SK-N-SH (cell line): ENCODE measurements around the gene INKA1.
"Not testable (repeated sequence)": the region's sequence is repeated elsewhere in the genome, so short reads cannot be mapped to it uniquely, and the experiment has no call there.

Experiments
- EP300 ChIP-seq, 2 experiments: IDR thresholded peaks; 2 replicates each; pipeline versions ENCODE4 v1.4.0 to v1.6.1; 2012; ENCODE audit warnings: borderline replicate concordance in 1 of 2, low read depth in 1 of 2, low read length in 1 of 2
- POLR2AphosphoS5 ChIP-seq: IDR thresholded peaks from 2 replicates; pipeline ENCODE4 v1.6.1; 2012; ENCODE audit warnings: low read depth, low read length
- RFX5 ChIP-seq: IDR thresholded peaks from 2 replicates; pipeline ENCODE4 v1.6.1; 2012; ENCODE audit warnings: mild to moderate bottlenecking, improper control_type of control experiment, low read length
- TCF12 ChIP-seq: IDR thresholded peaks from 2 replicates; pipeline ENCODE4 v1.4.0; 2012
- YY1 ChIP-seq: IDR thresholded peaks from 2 replicates; pipeline ENCODE4 v1.4.0; 2012; ENCODE audit warnings: low read depth, mild to moderate bottlenecking
- TF ChIP-seq, protein P1 (sequence below): fragments of 200-600 bp; sonication (generic); IDR thresholded peaks from 2 replicates; pipeline ENCODE4 v1.6.1; 2017; ENCODE audit warnings: antibody characterized with exemption, mild to moderate bottlenecking, moderate library complexity

DNA sequence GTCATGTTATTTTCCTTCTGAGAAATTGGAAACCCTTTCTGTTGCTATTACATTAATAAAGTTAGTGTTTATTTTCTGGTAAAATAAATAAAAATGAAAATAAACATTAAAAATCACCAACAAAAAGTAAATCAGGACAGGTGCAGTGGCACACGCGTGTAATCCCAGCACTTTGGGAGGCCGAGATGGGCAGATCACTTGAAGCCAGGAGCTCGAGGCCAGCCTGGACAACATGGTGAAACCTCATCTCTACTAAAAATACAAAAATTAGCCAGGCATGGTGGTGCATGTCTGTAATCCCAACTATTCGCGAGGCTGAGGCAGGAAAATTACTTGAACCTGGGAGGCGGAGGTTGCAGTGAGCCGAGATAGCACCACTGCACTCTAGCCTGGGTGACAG, 27.0 kb upstream of the INKA1 start:
- TF ChIP-seq, protein P1, sequence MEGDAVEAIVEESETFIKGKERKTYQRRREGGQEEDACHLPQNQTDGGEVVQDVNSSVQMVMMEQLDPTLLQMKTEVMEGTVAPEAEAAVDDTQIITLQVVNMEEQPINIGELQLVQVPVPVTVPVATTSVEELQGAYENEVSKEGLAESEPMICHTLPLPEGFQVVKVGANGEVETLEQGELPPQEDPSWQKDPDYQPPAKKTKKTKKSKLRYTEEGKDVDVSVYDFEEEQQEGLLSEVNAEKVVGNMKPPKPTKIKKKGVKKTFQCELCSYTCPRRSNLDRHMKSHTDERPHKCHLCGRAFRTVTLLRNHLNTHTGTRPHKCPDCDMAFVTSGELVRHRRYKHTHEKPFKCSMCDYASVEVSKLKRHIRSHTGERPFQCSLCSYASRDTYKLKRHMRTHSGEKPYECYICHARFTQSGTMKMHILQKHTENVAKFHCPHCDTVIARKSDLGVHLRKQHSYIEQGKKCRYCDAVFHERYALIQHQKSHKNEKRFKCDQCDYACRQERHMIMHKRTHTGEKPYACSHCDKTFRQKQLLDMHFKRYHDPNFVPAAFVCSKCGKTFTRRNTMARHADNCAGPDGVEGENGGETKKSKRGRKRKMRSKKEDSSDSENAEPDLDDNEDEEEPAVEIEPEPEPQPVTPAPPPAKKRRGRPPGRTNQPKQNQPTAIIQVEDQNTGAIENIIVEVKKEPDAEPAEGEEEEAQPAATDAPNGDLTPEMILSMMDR, result not testable (repeated sequence)
- TF ChIP-seq POLR2AphosphoS5; RFX5; YY1; TCF12; EP300 (IDR thresholded peaks at IDR 0.05; ENCODE audit: borderline replicate concordance in 1 of 2, low read depth in 1 of 2, low read length in 1 of 2): not testable (repeated sequence)
